Upper lobe of right lung (tissue), 1 donor: Measurements from ENCODE around the gene INPP5B. TPM values are rescaled to one million over a fixed set of nuclear protein-coding genes. Genes with fewer than 3 reads are reported as not detected.

ENCODE experiments used
- ATAC-seq: fragments of 200-7000 bp; cut with Tn5 transposase; one replicate; pipeline ENCODE4 v1.9.1; 2020; ENCODE audit warnings: mild to moderate bottlenecking, moderate library complexity
- DNase-seq: peaks from one replicate; pipeline ENCODE4 v3.0.0-alpha.2; 2020
- H3K27ac ChIP-seq: fragments of 200-600 bp; one replicate; pipeline ENCODE4 v1.8.0; 2022
- H3K27me3 ChIP-seq: fragments of 200-600 bp; one replicate; pipeline ENCODE4 v1.8.0; 2022; ENCODE audit warnings: mild to moderate bottlenecking
- H3K36me3 ChIP-seq: fragments of 200-600 bp; one replicate; pipeline ENCODE4 v1.8.0; 2022
- H3K4me1 ChIP-seq: fragments of 200-600 bp; one replicate; pipeline ENCODE4 v1.8.0; 2022
- H3K4me3 ChIP-seq: fragments of 200-600 bp; one replicate; pipeline ENCODE4 v1.8.0; 2022; ENCODE audit warnings: mild to moderate bottlenecking
- H3K9me3 ChIP-seq: fragments of 200-600 bp; one replicate; pipeline ENCODE4 v1.8.0; 2022
- CTCF ChIP-seq: fragments of 200-600 bp; IDR thresholded peaks from one replicate; pipeline ENCODE4 v1.8.0; 2022; ENCODE audit warnings: antibody characterized with exemption
- intact Hi-C: fragments of 100-400 bp; cut with DNase I; formaldehyde crosslinking; loops from one replicate; pipeline ENCODE4 v1.11.0; 2022
- total RNA-seq: library from RNA; stranded (reverse); fragmentation: NEBNext Ultra II Directional; extraction: Animal tissue kit (Norgen Biotek cat#: 25700); gene quantifications from one replicate; pipeline ENCODE4 v1.2.1, GENCODE V29; 2021
- donor health status: DM: no; HTN: yes; CAD: no; lungs with severe emphysema.

INPP5B gene
- total RNA-seq, 1 donor from 2014 or later = 44.8 TPM

GRCh38 chr1:37831109-37831508 lies 115.7 kb downstream of the INPP5B start:
- TF ChIP-seq CTCF = no peak
- Histone ChIP-seq H3K27ac (no peak overlapping the region), H3K36me3 (peaks cover 75% of the 10 kb centered on the region), H3K4me1 (no peaks in the 10 kb centered on the region), H3K27me3 (no peaks in the 10 kb centered on the region), H3K9me3 (no peaks in the 10 kb centered on the region), H3K4me3 (no peak overlapping the region)
- DNase-seq (no peak), ATAC-seq (no peak)
- intact Hi-C loops = no loop called here

GRCh38 chr1:37828410-37829074 lies 118.3 kb downstream of the INPP5B start:
- intact Hi-C loops = no loop called here
- no peak for TF ChIP-seq CTCF
- Histone ChIP-seq H3K27me3 (no peaks in the 10 kb centered on the region), H3K9me3 (no peaks in the 10 kb centered on the region), H3K4me3 (no peak overlapping the region), H3K27ac (no peak overlapping the region), H3K36me3 (peaks cover 57% of the 10 kb centered on the region), H3K4me1 (no peaks in the 10 kb centered on the region)
- ATAC-seq (no peak), DNase-seq (no peak)

- no peak for DNase-seq
- intact Hi-C loops = no loop called here
- no peak for TF ChIP-seq CTCF
Observed at GRCh38 chr1:37825506-37825905, 121.3 kb downstream of the INPP5B start.

GRCh38 chr1:37824001-37824400 lies 122.9 kb downstream of the INPP5B start:
- Histone ChIP-seq H3K4me3 (no peak overlapping the region), H3K4me1 (no peaks in the 10 kb centered on the region), H3K9me3 (no peaks in the 10 kb centered on the region), H3K27me3 (no peaks in the 10 kb centered on the region), H3K27ac (no peak overlapping the region), H3K36me3 (peaks cover 50% of the 10 kb centered on the region)
- ATAC-seq (no peak), DNase-seq (no peak)
- intact Hi-C loops = no loop called here
- no peak for TF ChIP-seq CTCF

More at GRCh38 chr1:37825506-37825905, 121.3 kb downstream of the INPP5B start:
- Histone ChIP-seq H3K36me3 (peaks cover 57% of the 10 kb centered on the region), H3K9me3 (no peaks in the 10 kb centered on the region), H3K4me1 (no peaks in the 10 kb centered on the region), H3K4me3 (no peak overlapping the region), H3K27ac (no peak overlapping the region), H3K27me3 (no peaks in the 10 kb centered on the region)
- peak; percentile 58 for ATAC-seq

GRCh38 chr1:37822906-37823815 lies 123.7 kb downstream of the INPP5B start:
- H3K9me3 ChIP-seq = no peaks in the 10 kb centered on the region
- intact Hi-C loops = no loop called here
- H3K4me1 ChIP-seq = no peaks in the 10 kb centered on the region
- H3K36me3 ChIP-seq = peaks cover 45% of the 10 kb centered on the region
- DNase-seq (no peak), ATAC-seq (no peak)
- no peak overlapping the region for H3K27ac ChIP-seq
- TF ChIP-seq CTCF = no peak
- no peaks in the 10 kb centered on the region for H3K27me3 ChIP-seq
- H3K4me3 ChIP-seq = no peak overlapping the region
